CD4-positive, alpha-beta T cell treated with Interleukin-15 for 4 hours (primary cell): ENCODE results near the gene CUEDC1.

Experiments
- DNase-seq: peaks from one replicate; pipeline ENCODE4 v3.0.0-alpha.2; 2020; ENCODE audit warnings: low spot score

The CUEDC1 gene, protein sequence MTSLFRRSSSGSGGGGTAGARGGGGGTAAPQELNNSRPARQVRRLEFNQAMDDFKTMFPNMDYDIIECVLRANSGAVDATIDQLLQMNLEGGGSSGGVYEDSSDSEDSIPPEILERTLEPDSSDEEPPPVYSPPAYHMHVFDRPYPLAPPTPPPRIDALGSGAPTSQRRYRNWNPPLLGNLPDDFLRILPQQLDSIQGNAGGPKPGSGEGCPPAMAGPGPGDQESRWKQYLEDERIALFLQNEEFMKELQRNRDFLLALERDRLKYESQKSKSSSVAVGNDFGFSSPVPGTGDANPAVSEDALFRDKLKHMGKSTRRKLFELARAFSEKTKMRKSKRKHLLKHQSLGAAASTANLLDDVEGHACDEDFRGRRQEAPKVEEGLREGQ

DNA sequence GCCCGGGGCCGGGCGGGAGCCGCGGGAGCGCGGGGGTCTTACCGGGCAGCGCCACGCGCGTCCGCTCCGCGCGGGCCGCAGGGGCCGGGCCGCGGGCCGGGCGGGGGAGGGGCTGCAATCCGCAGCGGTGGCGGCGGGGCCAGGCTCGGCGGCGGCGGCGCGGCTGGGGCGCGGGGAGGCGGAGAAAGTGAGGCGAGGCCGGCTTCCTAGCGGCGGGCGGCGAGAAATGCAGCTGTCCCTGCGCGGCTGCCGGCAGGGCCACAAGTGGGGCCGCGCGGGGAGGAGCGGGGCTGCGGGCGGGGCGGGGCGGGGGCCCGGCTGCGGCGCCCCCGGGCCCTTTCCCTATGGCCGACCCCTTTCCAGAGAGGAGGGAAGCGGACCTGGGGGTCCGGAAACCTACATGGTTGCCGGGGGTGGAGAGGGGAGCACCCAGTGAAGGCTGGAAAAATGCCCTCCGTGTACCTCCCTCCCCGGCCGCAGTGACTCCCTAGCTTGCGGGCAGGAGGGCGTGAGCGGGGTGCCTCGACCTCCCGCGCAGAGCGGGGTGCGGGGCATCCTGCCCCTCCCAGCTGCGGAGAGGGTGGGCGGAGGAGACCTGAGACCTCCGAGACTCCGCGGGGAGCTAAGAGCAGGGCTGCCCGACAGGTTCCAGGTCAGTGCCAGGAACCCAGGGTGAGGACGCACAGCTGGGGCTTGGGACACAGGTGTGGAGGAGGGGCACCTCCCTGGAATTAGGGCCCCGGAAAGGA lies at the start of gene CUEDC1:
CUEDC1 (minus strand) TSS at position 230 of the 749 bp plus-strand sequence. CDS start 69,848 bp downstream, outside the sequence.
- peak; percentile 60 for DNase-seq

DNA sequence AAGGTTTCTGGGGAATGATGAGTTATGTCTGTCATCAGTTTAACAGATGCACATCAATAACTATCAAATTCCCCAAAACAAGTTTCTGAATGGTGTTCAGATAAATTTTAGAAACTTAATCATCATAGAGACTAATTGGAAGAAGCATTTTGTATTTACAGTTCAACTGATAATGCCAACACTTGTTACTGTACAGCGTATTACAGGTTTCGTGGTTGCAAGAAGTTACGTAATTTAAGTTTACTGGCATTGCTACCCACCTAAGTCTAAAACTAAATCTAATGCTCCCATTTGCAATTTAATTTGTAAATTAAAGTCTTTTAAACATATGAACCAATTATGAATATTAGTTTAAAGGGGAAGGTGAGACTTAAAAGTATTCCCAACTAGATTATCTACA lies 48.8 kb upstream of the CUEDC1 start:
- no peak for DNase-seq

DNA sequence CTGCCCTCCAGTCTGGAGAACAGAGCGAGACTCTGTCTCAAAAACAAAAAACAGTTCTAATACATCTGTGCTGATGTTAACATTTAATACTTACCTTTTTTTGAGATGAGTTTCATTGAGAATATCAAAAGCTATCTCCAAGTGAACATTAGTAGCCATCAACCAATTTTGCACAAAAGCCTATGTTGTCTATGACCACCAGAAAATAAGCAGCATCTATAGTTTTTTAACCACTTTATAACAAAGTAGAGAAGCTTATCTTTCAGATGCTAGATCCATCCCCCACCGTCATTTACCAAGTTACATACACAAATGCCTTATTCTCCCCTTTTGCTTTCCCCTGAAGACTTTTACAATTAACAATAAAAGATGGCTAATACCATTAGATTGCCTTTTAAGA lies 47.8 kb upstream of the CUEDC1 start:
- no peak for DNase-seq

DNA sequence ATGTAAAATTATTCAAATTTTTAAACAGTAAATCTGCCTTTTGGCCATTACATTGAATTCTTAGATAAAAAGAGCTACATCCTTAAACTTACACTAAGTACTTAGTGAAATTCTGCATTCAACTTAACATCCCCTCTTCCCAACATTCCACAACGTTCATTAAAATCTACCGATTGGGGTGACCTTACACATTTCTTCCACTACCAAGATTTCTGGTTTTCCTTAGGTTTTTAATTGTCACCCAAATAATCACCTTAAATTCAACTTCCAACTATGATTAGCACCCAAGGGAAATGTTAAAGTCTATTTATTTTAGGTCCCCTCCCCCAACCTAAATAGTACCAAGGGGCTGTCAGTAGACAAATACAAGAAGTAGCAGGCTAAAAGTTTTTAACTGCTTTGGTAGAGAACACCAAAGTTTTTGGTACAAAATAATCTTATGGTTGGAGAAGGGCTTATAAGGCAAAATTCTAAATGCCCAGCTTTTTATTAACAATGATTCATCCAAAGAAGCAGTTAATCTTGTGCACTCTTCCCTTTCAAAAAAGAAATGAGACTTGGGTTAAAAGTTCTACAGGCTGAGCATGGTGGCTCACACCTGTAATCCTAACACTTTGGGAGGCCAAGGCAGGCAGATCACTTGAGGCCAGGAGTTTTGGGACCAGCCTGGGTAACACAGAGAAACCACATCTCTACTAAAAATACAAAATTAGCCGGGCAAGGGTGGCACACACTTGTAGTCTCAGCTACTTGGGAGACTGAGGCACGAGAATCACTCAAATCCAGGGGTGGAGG lies 47.1 kb upstream of the CUEDC1 start:
- DNase-seq, result no peak

DNA sequence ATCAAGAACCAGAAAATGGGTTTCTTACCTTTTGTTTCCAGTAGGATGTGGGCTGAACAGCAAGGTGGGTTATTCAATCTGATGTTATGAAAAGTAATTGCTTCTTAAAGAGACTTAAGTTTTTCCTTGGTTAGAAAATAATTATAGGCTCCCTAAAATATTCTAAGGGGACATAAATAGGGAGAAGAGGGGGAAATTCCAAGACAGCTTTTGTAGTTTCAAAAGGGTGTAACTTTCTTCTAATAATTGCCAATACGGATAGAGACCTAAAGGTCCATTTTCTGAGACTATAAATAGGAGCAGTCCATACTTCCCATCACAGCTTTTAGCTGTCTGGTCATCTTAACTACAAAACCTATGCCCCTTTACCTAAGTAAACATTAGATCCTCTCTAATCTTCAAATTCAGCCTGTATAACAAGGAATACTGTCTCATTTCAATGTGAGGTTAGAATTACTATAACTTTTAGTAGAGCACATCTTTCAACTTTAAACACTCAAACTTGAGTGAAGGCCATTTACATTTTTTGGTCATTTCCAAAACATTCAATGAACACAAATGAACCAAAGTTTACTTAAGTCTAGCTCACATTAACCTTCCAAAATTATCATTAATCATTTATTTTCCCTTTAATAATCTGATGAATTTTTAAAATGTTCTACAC lies 46.4 kb upstream of the CUEDC1 start:
- DNase-seq, result no peak

DNA sequence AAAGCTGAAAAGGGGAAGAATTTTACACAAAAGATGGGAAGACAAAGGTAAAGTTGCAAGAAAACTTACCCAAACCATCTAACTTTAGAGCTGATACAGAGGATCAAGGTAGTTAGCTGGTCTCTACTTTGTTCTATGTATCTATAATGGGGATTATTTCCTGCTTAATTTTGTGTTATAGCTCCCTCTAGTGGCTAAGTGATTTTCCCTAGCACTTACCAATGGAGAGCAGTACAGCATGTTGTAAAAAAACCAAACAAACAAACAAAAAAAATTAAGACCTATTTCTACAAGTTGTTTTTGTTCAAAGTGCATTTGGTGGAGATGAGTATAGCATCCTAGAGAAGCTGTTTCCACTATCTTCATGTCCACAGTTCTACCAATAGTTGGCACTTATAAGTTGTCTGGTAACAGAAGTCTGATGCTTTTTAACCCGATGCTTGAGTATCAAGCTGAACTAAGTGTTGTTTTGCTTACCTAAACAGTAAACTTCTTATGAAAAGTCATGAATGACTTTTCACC lies 44.3 kb upstream of the CUEDC1 start:
- DNase-seq, result peak; percentile 79

DNA sequence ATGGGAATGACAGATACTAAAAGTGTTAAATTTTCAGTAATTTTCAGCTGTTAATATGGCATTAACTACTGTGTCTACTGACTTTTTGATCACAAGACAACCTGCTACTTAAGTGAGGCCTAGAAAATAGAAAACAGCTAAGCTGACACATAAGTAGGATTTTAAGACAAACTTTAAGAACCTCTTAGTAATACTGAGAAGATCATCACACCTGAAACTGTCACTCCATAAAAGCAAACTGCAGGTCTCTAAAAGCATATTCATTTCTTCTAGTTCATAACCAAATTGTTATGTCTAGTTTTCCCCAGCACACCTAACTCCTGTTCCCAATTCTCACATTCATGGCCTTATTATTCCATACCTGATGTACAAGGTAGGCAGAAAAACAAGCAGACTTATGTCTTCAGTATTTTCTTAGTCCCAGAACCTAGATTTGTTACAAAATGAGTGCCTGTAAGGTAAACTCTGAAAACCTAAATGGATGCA lies 43.8 kb upstream of the CUEDC1 start:
- no peak for DNase-seq

DNA sequence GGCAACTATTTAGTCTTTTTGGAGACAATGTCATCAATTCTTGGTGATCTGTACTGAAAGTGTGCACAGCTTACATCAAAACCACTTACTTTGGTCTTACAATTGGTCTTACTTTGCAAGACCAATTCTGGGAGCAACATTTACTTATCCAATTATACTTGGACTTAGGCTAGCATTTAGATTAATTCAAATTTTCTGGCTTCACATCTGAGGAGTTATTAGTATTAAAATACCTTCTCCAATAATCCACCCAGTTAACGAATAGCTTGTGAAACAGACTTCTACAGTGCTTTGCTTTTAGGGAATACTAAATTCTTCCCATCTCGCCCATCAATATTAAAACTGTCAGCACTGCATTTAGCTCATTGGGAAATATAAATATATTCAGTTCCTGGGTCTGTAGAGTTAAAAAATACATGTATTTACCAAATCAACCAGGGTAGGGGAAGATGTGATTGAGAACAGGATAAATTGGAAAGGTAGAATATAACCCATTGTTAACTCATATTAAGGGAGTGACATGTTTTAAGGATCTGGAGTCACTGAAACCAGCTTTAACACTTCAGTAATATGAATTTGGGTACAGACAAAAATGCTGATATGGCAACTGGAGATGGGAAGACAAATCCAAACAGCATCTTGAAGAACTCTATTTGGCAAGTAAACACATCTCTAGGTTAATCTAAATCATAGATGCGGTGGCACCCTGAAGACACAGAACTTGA lies 42.0 kb upstream of the CUEDC1 start:
- no peak for DNase-seq

DNA sequence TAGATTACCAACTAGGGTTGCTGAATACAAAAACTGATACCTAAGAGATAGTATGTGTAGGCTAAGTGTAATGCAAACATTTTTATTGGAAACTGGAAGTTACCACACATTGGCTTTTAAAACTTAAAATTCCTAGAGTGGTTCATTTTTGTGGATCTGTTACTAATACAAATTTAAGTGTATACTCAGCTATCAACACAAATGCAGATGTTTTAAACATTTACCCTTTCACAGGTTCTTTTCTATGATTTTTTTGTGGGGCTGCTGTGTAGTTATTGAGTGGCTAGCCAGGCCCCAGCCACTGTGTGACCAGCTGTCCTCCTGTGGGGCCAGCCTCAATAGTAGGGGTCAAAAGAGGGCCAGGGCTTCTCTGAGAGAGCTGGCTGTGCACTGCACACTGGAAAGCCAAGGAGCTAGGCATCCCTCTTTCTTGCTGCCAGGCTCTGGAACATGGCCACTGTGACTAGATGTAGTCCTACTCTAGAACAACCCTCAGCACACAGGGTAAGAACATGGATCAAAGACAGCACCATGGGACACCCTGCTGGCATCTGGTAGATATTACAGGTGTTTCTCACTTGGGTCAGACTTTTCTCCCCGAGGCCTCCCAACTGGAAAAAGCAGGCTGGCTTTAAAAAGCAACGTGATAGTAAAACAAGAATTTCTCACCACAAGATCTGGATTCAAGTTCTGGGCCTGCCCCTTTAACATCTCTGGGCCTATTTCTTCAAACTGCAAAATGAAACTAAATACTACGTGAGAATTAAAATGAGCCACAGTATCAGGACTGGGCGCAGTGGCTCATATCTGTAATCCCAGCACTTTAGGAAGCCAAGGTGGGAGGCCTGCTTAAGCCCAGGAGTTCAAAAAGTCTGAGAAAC lies 40.1 kb upstream of the CUEDC1 start:
- DNase-seq, result peak; percentile 67

DNA sequence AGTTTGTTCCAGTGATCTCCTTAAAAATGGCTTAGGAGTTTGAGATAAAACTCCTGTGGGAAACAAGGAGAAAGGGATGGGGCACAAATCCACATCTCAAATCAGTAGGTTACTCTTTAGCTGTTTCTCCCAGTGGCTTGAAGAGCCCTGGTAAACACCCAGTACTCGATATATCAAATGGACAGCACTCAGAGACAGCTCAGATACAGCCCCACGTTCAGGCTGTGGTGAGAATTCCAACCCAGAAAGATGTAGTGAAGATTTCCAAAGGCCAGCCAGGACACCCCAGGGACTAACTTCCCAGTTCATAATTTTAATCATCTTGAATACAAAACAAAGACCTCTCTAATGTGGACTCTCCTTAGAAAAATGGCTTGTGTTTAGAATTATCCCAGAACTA lies 39.2 kb upstream of the CUEDC1 start:
- no peak for DNase-seq

DNA sequence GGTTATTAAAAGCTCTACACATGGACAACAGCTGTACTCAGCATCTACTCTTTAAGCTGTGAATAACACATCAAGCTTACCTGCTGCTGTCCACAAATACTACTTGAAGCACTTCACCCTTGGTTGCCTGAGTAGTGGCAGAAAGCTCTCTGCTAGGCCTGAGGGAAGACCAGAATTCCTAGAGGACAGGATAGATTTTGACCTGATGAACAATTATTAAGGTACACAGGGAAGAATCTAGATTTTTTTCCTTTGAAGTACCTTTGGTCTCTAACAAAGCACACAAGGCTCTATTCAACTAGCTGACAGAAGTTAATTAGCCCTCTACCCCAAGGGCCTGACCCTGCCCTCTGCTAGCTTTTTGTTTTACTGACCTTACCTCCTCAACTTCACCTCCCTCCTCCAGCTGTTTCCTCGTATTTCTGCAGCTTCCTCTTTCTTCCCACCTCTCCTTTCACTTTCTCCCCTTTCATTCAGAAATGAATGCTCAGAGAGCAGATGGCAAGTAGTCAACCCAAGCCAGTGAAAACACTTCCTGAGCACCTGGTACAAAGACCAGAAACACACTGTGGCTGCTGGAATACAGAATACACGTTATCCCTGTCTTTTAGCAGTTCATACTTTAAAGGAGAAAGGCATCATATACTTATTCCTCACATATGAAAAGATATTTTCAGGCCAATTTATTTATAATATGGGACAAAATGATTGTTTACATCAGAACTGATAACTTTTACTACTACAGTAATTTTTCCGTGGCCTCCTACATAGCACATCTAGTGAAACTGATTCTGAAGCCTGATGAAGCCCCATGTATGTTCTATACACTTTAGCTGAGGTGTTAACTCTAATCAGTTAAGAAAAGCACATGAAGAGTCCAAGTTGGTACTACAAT lies 38.5 kb upstream of the CUEDC1 start:
- no peak for DNase-seq

DNA sequence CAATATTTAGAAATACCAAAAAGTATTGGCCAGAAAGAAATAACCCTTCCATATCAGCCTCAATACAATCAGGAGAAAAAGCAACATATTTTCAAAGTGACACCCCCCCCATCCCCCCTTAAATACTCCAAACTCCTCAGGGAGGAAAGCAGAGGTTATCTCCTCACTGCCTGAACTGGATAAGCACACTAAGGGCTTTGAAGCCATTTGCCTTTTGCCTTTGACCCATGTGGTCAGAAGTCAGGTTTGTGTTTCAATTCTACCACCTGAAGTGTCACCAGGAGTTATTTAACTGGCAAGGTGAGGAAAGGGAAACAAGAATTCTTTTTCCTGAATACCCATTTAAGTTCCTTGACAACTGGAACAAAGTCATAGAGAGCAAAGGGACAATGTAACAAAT lies 36.3 kb upstream of the CUEDC1 start:
- DNase-seq, result no peak

DNA sequence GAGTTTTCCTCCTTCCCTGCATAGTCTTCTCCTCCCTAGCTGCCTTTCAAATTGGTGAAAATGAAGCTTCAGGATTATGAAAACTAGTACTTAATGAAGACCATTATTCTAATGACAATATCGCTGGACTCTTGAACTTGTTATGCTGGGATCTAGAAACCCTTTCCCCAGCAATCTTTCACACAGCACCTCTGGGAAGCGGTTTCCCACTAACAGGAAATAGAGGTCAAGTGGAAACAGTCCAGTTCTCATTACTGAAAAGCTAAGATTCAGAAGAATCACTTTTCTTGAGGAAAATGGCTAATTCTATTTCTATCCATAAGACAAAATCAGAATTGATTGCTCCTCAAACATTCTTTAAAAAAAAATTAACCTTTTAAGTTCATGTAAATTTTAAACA lies 34.8 kb upstream of the CUEDC1 start:
- no peak for DNase-seq

DNA sequence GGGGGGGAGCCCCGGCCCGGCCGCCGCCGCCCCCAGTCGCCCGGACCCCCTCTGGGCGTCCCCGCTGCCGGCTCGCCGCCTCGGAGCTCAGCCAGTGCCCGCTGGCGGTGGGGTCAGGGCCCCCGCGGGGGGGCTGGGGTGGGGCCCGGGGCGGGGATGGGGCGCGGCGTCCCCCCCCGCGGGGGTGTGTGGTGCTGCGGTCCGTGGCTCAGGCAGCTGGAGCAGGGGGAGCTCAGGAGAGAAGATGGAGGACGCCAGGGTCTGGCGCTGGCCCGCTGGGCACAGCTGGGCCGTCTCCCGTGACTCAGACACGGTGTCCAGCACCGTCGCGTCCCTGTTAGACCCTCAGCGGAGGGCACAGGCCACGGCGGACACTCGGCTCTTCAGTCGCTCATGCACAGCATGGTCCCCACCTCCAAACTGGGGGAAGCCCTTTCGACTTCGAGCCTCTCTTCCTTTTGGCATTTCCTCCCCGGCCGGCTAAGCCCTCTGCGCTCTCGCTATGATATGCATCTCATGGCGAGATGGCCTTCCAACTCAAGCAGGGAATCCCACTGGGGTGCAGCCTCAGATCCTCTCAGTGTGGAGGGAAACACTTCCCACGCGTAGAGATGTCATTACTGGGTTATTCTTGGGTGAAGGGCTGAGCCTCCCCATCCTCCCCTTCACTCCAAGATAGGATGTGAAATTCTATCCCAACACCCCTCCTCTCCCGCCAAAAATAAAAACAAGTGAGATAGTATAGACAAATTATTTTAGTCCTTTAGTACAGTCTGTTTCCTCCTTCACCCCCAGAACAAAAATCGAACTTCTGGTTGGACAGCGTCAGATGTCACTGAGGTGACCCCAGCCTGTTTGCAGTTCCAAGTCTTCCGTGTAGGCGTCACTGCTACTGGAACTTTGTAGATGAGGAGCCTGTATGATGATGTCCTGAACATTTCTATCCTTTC lies 33.4 kb upstream of the CUEDC1 start:
- DNase-seq, result peak; percentile 62

DNA sequence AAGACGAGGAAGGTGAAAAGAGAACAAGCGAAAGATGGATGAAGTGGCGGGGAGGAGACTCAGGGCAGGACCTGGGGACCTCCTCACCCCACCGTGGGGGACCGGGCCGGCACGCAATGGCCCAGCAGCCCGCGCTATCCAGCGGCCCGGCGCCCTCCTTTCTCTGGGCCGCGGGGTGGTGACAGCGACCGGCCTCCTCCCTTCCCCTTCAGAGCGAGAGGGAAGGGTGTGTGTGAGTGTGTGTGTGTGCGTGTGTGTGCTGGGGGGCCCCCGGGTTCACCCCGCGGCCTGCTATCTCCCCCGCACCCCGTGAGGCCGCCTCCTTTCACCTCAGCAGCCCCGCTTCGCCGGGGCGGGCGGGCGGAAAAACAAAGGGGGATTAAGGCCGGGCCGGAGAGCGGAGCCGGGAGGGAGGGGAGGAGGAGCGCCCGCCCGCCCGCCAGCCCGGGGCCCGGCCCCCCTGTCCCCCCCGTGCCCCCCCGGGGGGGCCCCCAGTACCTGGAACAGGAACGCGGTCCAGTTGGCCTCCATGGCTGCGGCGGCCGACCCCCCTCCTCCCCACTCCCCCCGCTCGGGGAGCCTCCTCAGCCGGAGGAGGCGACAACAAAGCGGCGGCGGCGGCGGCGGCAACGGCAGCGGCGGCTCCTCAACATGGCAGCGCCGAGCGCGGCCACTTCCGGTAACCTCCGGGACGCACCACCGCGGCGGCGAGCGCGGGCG lies 32.5 kb upstream of the CUEDC1 start, which contains the start of gene VEZF1:
VEZF1 (minus strand) TSS at position 674 of the 720 bp plus-strand sequence; CDS start at position 531, 143 bp downstream.
- peak; percentile 74 for DNase-seq

DNA sequence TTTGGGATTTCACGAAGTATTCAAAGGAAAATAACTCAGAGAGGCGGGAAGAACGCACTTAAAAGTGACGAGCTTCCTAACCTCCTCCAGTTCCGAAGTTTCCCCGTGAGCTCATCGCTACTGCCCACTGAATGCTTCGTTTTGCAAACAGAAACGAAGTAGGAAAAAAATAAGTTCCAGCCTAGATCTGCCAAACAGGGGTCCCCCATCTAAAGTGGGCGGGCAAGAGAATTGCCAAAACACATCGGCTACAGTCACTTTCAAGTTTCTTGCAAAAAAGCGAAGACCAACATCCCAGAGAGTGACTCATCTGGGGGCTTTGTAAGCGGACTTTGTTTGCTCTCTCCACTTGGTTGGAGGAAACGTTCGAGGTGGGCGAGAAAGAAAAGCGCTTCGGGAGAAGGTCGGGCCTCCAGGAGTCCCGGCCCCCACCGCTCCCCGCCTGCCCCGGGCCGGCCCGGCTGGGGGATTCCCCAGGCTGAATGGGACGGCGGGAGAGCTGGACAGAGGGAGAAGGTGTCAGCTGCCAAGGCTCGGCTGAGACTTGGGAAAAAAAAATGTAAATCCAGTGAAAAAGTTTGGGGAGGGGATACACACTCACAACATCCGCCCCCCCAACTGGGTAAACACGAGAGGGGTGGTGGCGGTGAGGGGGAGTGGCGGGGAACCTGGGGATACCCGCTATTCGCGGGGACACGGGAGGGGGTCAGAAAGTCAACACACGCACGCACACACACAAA lies 31.8 kb upstream of the CUEDC1 start:
- DNase-seq, result peak; percentile 32
